Fibroblast of skin of right quadriceps (primary cell): ENCODE results near the gene DONSON.
"Not testable (repeated sequence)": the region's sequence is repeated elsewhere in the genome, so short reads cannot be mapped to it uniquely, and the experiment has no call there.

Experiments
- DNase-seq: peaks from one replicate; pipeline ENCODE4 v3.0.0-alpha.2; 2013

Gene DONSON

GRCh38 chr21:33588485-33589335, at the start of gene DONSON:
Gene DONSON, minus strand, starts transcription at chr21:33588684. Its CDS starts 43 bp downstream, at chr21:33588641.
- peak; percentile 81 for DNase-seq

- no peak for DNase-seq
Observed at GRCh38 chr21:33634254-33634653, 45.8 kb upstream of the DONSON start.

DNA sequence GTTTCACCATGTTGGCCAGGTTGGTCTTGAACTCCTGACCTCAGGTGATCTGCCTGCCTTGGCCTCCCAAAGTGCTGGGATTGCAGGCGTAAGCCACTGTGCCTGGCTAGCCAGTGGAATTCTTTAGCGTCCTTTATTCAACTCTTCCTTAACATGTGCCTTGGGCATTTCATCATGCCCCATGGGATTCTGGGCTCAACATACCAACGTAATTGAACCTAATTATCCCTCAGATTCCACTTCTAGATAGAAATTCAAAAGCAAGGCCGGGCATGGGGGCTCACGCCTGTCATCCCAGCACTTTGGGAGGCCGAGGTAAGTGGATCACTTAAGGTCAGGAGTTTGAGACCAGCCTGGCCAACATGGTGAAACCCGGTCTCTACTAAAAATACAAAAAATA, 37.7 kb upstream of the DONSON start:
- DNase-seq = not testable (repeated sequence)

DNA sequence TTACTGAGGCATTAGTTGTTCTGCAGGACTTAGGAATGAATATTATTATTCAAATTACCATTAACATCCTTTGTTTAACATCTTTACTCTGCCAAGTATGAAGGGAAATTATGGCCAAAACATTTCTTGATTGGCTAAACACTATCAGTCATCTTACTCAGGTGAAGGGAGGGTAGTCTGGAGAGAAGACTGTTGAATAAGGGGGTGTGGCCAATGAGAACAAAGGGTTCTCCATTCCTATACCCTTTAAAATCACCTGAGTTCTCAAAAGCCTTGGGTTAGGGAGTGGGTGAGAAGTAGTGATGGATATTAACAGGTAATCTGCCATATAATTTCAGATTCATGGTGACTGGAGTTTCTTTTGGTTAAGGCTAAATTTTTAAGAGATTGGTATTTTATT, 33.8 kb upstream of the DONSON start:
- no peak for DNase-seq

DNA sequence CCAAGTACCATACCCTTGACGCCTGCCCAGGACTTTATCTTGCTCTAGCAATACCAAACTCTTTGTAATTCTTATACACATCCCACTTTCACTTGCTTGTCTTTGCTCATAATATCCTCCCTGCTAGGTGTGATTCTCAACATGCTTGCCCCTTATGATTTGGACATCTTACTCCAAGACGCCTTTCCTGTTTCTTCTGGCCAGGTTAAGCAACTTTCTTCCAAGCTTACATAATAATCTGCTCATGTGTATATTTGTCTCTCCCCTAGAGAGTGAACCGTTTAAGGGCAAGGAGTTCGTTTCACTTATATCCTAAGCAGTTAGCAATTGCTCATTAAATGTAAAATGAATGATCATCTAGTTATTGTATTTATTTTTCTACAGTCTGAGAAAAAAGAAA, 31.2 kb upstream of the DONSON start:
- no peak for DNase-seq

GRCh38 chr21:33618407-33618806, 29.9 kb upstream of the DONSON start:
- DNase-seq = no peak

DNA sequence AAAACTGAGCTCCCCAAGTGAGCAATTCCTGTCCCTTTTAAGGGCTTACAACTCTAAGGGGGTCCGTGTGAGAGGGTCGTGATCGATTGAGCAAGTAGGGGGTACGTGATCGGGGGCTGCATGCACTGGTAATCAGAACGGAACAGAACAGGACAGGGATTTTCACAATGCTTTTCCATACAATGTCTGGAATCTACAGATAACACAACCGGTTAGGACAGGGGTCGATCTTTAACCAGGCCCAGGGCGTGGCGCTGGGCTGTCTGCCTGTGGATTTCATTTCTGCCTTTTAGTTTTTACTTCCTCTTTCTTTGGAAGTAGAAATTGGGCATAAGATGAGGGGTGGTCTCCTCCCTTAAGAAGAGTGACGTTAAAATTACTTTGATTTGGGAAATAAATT, 29.1 kb upstream of the DONSON start:
- not testable (repeated sequence) for DNase-seq

DNA sequence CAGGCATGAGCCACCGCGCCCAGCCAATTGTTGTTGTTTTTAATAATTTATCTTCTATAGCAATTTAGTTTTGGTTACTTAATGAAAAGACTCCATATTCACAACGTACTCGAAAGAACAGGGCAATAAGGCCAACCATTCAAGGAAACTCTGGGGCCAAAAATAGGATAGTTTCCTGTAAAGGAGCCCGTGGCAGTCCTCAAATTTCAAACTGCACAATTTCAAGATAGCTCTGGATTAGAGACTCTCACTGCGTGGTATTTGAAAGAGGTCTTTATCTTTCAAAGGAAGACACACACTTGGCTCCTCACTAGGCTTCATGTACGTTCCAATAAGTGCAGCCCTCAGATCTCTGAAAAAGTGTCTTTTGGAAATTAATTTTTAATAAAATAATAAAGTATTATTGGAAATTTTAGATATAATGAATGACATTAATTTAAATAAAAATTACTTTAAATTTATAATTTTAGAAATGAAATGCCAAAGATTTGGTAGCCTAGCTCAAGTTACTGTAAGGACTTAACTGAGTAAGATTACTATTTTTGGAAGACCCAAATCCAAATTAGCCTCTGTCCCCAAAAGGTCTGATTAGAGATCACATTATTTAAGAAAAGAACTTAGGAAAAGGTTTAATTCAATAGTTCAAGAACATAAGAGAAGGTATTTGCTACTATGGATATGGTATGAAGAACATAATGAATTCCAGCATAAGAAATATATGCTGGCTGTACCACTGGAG, 22.7 kb upstream of the DONSON start:
- DNase-seq = no peak

DNA sequence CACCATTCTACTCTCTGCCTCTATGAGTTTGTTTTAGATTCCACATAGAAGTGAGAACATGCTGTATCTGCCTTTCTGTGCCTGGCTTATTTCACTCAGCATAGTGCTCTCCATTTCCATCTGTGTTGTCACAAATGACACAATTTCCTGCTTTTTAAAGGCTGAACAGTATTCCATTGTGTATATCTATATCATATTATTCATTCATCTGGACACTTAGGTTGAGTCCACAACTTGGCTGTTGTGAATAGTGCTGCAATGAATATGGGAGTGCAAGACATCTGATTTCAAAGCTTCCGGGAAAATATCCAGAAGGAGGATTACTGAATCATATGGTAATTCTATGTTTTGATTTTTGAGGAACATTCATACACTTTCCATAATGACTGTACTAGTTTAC, 20.1 kb upstream of the DONSON start:
- peak; percentile 13 for DNase-seq

DNA sequence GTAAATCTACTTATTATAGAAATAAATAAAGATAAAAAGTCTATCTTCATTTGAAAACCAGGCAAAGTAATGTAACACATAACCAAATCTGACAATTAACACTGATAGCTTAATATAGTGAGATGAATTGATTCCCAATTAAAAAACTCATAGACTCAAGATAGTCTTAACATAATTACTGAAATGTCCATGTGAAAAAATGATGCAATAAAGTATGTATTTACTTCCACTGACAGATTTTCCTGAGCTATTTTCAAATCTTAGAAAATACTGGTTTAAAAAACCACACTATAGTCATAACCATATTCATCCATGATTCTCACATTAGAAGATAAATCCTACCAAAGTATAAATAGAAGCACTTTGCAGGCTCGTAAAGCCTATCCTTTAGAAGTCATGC, 9.6 kb upstream of the DONSON start:
- DNase-seq = no peak

- DNase-seq = peak; percentile 35
Observed at GRCh38 chr21:33587792-33588484, 546 bp downstream of the DONSON start.

GRCh38 chr21:33586927-33587326, 1.6 kb downstream of the DONSON start:
- DNase-seq = no peak

- DNase-seq = no peak
Observed at GRCh38 chr21:33584455-33584854, 4.0 kb downstream of the DONSON start.

GRCh38 chr21:33578959-33579542, 9.4 kb downstream of the DONSON start:
- DNase-seq = peak; percentile 46

DNA sequence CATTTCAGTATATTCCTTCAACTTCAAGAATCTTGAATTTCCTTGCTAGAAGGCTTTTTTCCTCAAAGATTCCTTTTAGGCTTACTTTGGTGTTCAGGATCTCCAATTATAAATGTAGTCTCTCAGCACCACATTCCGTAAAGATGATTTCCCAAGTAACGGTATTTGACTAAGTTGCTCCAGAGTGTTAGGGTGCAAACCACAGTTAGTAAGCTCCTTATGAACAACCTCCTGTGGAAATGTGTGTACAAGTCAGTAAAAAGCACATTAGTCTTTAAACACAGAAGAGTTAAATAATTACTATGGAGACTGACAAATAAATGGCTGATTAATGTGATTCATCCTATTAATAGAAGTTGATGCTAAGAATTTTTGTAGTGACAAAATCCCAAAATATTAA, 10.3 kb downstream of the DONSON start:
- DNase-seq = peak; percentile 67

GRCh38 chr21:33576741-33577141, 11.7 kb downstream of the DONSON start:
- not testable (repeated sequence) for DNase-seq

DNA sequence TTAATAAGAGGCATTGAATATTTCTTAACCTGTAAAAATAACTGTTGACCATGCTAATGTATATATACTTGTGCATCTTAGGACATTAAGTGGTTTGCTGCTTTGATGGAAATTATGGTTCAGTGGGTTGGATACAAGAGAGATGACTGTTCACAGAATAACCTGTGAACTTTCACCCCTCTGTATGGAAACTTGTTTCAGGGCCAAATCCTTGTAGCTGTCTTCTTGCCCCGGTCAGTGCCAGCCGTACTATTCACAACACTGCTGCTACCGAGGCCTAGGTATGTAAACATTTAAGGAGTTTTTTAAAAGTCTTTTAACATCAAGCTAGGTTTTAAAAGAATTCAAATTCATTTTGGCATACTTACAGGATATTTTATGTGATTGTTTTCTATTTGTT, 16.1 kb downstream of the DONSON start:
- no peak for DNase-seq

- no peak for DNase-seq
Observed at GRCh38 chr21:33569991-33570390, 18.5 kb downstream of the DONSON start.

DNA sequence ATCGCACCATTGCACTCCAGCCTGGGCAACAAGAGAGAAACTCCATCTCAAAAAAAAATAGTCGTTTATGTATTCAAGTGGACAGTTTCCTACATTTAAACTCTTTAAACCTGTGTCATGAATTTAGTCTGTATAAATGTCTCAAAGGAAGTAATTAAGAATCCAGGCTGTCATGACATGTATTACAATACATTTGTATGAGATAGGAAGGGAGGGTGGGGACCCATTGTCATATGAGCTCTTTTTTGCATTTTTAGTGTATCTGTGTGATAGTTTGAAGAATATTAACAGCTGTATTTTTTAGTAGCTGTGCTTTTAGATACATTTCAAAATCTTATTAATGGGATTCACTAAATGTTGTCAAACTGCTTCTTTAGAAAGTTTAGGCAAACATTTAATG, 20.0 kb downstream of the DONSON start:
- no peak for DNase-seq

DNA sequence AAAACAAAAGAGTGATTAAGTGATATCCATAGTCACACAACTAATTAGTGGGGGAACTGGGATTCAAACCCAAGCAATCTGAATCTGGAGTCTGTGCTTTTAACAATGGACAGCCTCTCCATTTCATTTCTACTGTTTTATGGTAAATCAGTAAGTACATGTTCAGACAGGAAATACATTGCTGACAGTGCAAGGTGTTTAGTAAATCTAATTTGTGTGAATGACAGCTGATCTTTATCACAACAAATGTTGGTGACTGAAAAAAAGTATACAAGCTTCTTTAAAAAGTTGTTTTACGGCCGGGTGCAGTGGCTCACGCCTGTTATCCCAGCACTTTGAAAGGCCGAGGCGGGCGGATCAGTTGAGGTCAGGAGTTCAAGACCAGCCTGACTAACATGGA, 20.6 kb downstream of the DONSON start:
- DNase-seq = no peak

DNA sequence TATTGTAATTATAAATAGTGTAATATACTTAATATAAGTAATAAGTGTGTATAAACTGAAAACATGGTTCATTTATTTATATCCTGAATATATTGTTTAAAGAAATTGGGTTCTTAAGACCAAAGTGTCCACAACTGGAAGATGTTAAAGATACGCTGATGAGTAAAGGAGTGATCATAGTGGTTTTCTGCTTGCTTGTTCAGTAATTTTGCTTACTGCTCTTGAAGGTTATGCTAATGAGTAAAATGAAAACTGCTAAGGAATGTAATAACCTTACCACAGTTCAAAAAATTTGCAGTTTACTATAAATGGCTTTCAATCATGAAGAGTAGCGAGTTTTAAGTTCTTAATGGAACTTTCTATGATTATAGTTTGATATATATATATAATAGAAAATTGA, 22.0 kb downstream of the DONSON start:
- DNase-seq = peak; percentile 14

GRCh38 chr21:33562389-33562788, 26.1 kb downstream of the DONSON start:
- DNase-seq = no peak

DNA sequence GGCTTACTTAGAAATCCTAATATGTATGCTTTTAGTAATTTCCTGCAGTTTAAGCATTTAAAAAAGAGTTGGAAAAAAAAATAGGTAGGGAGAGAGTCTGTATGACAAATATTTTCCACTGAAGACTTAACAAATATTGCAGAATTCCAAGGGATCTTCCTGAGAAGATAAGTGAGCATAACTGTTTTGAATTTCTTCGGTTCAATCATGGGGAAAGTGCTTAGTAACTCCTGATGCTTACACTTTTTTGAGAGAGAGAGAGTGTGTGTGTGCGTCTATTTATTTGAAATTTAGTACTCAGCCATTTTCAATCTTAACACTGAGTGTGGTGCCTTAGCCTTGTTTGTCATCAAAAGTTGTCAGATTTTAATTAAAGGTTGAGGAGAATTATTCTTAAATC, 27.1 kb downstream of the DONSON start:
- no peak for DNase-seq
